Gastrocnemius medialis (tissue), 4 donors: Measurements from ENCODE around the gene EGFR. TPM values are rescaled to one million over a fixed set of nuclear protein-coding genes. Genes with fewer than 3 reads are reported as not detected.

Source experiments
- ATAC-seq, 2 donors: fragments of 150-250 bp; one replicate each; pipeline ENCODE4 v1.9.1; 2016
- DNase-seq, 2 donors: peaks; one replicate each; pipeline ENCODE4 v3.0.0-alpha.2; 2019
- H3K27ac ChIP-seq, 4 donors: fragments of 200-600 bp; sonication (generic); 1 replicate in 1 of 4; 2 replicates in 3 of 4; pipeline ENCODE4 v1.5.1; 2016 to 2018; ENCODE audit warnings: mild to moderate bottlenecking in 2 of 4, moderate library complexity in 1 of 4
- H3K27me3 ChIP-seq, 3 donors: fragments of 200-600 bp; sonication (generic) in 2 of 3; 1 replicate in 1 of 3; 2 replicates in 2 of 3; pipeline versions ENCODE4 v1.5.1 to v1.6.0; 2016 to 2019; ENCODE audit warnings: mild to moderate bottlenecking in 1 of 3, moderate library complexity in 1 of 3
- H3K36me3 ChIP-seq, 2 donors: fragments of 200-600 bp; sonication (generic) in 1 of 2; one replicate each; pipeline ENCODE4 v1.5.1; 2017 to 2018
- H3K4me1 ChIP-seq, 2 donors: fragments of 200-600 bp; sonication (generic) in 1 of 2; one replicate each; pipeline ENCODE4 v1.5.1; 2016 to 2017; ENCODE audit warnings: mild to moderate bottlenecking in 2 of 2
- H3K4me3 ChIP-seq, 4 donors: fragments of 200-600 bp; sonication (generic) in 3 of 4; 1 replicate in 1 of 4; 2 replicates in 3 of 4; pipeline ENCODE4 v1.5.1; 2016 to 2019; ENCODE audit warnings: mild to moderate bottlenecking in 2 of 4
- H3K9me3 ChIP-seq, 3 donors: fragments of 200-600 bp; sonication (generic) in 2 of 3; 1 replicate in 1 of 3; 2 replicates in 2 of 3; pipeline ENCODE4 v1.5.1; 2016 to 2019
- POLR2A ChIP-seq, 2 donors: fragments of 450-650 bp; IDR thresholded peaks; one replicate each; pipeline ENCODE4 v1.6.1; 2017; ENCODE audit warnings: antibody characterized with exemption in 2 of 2, mild to moderate bottlenecking in 2 of 2, moderate library complexity in 2 of 2
- in situ Hi-C, 4 donors: fragments of 200-750 bp; cut with MboI; loops; one replicate each; pipeline versions ENCODE4 v1.15.0 to v1.8.0; 2017; ENCODE audit warnings: low sequenced_read_pairs in 4 of 4
- intact Hi-C: fragments of 100-400 bp; cut with DNase I; formaldehyde crosslinking; loops from one replicate; pipeline ENCODE4 v1.15.1; 2023; ENCODE audit warnings: low total_unique reads
- total RNA-seq, 4 donors: library from RNA; depleted of rRNA; stranded (reverse); fragments of >200 nt; gene quantifications; one replicate each; pipeline versions ENCODE4 v1.1.0 to v1.2.3, GENCODE V29; 2016
- TF ChIP-seq, protein P1 (sequence below), 5 experiments: fragments of 450-650 bp in 3 of 5; fragments of 200-600 bp in 2 of 5; sonication (generic) in 2 of 5; IDR thresholded peaks in 4 of 5; conservative IDR thresholded peaks in 1 of 5; 1 replicate in 4 of 5; 2 replicates in 1 of 5; pipeline ENCODE4 v1.5.1; 2016 to 2019; ENCODE audit warnings: antibody characterized with exemption in 5 of 5, mild to moderate bottlenecking in 3 of 5, moderate library complexity in 3 of 5

Gene EGFR
- total RNA-seq, 4 donors from 2014 or later: 28.0 to 34.8 (median 29.4) TPM

DNA sequence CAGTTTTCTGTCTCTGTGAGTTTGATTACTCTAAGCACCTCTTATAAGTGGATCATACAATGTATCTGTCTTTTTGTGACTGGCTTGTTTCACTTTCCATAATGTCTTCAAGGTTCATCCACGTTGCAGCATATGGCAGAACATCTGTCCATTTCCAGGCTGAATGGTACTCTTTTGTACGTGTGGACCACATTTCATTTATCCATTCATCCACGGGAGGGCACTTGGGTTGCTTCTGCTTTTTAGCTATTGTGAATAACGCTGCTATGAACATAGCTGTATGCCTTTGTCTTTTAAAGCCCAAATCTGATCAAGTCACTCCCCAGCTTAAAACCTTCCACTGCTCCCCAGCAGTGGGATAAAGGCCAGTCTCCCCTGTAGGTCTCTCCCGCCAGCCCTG, 31.5 kb downstream of the EGFR start:
- Histone ChIP-seq H3K4me3 (no peak overlapping the region), H3K27me3 (no peaks in the 10 kb centered on the region), H3K36me3 (no peaks in the 10 kb centered on the region), H3K27ac (no peak overlapping the region), H3K9me3 (no peaks in the 10 kb centered on the region), H3K4me1 (peaks cover 43 to 46% of the 10 kb centered on the region in 2 donors)
- intact Hi-C loops: no loop called here
- ATAC-seq (no peak), DNase-seq (no peak)
- in situ Hi-C loops: no loop called here
- TF ChIP-seq, protein P1, sequence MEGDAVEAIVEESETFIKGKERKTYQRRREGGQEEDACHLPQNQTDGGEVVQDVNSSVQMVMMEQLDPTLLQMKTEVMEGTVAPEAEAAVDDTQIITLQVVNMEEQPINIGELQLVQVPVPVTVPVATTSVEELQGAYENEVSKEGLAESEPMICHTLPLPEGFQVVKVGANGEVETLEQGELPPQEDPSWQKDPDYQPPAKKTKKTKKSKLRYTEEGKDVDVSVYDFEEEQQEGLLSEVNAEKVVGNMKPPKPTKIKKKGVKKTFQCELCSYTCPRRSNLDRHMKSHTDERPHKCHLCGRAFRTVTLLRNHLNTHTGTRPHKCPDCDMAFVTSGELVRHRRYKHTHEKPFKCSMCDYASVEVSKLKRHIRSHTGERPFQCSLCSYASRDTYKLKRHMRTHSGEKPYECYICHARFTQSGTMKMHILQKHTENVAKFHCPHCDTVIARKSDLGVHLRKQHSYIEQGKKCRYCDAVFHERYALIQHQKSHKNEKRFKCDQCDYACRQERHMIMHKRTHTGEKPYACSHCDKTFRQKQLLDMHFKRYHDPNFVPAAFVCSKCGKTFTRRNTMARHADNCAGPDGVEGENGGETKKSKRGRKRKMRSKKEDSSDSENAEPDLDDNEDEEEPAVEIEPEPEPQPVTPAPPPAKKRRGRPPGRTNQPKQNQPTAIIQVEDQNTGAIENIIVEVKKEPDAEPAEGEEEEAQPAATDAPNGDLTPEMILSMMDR (IDR thresholded peaks at IDR 0.05 in 4 of 5, conservative IDR thresholded peaks at IDR 0.05 in 1 of 5): no peak
- no peak for TF ChIP-seq POLR2A (IDR thresholded peaks at IDR 0.05)

DNA sequence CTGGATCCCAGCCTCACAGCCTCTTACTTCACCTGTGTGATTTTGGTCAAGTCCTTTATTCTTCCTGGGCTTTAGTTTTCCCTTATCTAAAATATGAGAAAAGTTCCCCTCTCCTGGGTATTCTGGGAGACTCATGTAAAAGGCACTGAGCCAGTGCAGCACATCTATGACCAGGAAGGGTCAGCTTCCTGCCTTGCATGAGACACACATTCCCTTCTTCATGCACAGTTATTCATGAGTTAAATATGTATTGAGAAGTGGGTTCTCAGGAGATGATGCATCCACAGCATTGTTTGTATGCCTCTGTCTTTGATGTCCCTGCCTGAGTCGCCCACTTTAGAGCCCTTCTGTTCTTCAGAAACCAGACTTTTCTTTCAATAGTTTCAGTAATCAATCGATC, 33.3 kb downstream of the EGFR start:
- intact Hi-C loops: no loop called here
- no peak for ATAC-seq
- Histone ChIP-seq H3K4me1 (peaks cover 42 to 54% of the 10 kb centered on the region in 2 donors), H3K9me3 (no peaks in the 10 kb centered on the region), H3K4me3 (no peak overlapping the region), H3K27ac (no peak overlapping the region), H3K27me3 (no peaks in the 10 kb centered on the region), H3K36me3 (no peaks in the 10 kb centered on the region)
- no peak for TF ChIP-seq POLR2A (IDR thresholded peaks at IDR 0.05)
- TF ChIP-seq, protein P1 (IDR thresholded peaks at IDR 0.05 in 4 of 5, conservative IDR thresholded peaks at IDR 0.05 in 1 of 5): no peak
- DNase-seq: no peak
- in situ Hi-C loops: no loop called here

DNA sequence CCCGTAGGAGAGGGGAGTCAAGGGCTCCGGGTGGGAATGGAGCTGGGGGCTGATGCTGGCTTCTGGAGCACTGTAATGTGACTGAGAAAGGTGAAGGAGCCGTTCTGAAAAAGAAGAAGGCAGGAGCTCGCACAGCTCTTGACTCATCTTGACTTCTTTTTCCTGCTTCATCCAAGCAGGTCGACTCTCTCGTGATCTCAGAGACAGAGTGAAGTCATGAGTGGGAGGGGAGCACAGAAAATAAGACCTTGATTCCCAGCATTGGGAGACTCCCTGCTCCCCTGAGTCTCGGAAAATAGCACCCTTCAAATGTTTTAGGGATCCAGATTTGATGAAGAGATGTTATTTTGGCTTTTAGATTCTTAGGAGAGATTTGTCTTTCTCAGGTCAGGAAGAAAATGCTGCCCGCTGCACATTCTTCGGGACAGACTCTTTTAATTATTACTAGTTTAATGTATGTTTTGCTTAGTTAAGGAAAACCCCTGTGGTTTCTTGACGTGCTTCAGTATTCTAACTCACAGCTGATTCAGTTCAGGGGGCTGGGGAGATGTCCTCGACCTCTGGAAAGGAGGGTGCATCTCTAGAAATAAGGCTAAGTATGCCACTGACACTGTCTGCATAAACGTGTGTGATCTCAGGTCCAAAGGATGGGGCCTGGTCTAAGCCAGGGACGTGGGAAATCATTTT, 34.1 kb downstream of the EGFR start:
- Histone ChIP-seq H3K4me3 (no peak overlapping the region), H3K4me1 (peaks cover 35 to 52% of the 10 kb centered on the region in 2 donors), H3K27me3 (no peaks in the 10 kb centered on the region), H3K27ac (peak overlapping the region; percentile 37 to 57 (median 39)), H3K36me3 (no peaks in the 10 kb centered on the region), H3K9me3 (no peaks in the 10 kb centered on the region)
- TF ChIP-seq, protein P1 (IDR thresholded peaks at IDR 0.05 in 4 of 5, conservative IDR thresholded peaks at IDR 0.05 in 1 of 5): no peak
- no peak for TF ChIP-seq POLR2A (IDR thresholded peaks at IDR 0.05)
- intact Hi-C loops: no loop called here
- ATAC-seq: no peak
- DNase-seq: no peak
- in situ Hi-C loops: no loop called here

DNA sequence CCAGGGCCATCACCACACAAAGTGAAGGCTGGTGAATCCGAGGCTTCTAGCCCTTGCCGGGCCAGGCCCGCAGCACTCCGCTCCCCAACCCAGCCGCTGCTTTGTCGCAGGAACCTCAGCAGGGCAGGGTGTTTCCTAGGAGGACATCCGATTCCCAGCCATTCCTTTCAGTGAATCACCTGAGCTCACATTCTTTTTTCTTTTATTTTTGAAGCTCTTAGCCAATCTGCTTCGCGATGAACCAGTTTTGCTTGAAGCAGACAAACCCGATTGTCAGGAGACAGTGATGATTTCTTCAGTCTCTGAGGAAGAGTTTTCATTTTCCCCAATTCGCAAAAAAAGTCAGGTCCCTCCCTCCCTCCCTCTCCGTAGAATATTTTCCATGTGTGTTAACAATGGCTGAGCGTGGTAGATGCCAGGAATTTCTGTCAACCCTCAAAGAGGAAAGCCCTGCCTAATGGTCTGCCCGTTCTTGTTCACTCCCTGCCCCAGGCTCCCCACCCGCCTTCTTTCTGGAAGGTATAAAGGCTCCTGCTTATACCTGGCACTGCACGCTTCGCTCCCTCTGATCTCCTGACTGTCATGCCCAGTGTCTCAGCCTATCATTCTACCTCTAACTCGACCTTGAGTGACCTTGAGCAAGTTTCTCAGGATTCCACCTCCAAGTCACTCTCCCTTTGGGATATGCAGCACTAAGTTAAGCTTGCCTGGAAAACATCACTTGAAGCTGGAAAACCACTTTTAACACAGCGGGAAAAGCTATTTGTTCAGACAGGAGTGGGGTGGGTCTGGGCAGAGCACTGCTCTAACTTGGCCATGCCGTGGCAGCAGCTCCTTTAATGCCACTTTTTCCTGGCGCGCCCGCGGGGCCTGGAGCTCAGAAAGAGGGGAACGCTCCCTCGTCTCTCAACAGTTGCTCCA, 35.1 kb downstream of the EGFR start:
- ATAC-seq (peak; percentile 19 to 20), DNase-seq (no peak)
- no peaks in the 10 kb centered on the region for H3K9me3 ChIP-seq
- H3K27me3 ChIP-seq: no peaks in the 10 kb centered on the region
- TF ChIP-seq, protein P1 (IDR thresholded peaks at IDR 0.05 in 4 of 5, conservative IDR thresholded peaks at IDR 0.05 in 1 of 5): no peak
- no peak for TF ChIP-seq POLR2A (IDR thresholded peaks at IDR 0.05)
- intact Hi-C loops: no loop called here
- no peak overlapping the region for H3K4me3 ChIP-seq
- in situ Hi-C loops: no loop called here
- peak overlapping the region; percentile 37 to 57 (median 39) for H3K27ac ChIP-seq
- no peaks in the 10 kb centered on the region for H3K36me3 ChIP-seq
- H3K4me1 ChIP-seq: peaks cover 25 to 43% of the 10 kb centered on the region in 2 donors
